Measurements from ENCODE around the gene MB21D2.

The MB21D2 gene

DNA sequence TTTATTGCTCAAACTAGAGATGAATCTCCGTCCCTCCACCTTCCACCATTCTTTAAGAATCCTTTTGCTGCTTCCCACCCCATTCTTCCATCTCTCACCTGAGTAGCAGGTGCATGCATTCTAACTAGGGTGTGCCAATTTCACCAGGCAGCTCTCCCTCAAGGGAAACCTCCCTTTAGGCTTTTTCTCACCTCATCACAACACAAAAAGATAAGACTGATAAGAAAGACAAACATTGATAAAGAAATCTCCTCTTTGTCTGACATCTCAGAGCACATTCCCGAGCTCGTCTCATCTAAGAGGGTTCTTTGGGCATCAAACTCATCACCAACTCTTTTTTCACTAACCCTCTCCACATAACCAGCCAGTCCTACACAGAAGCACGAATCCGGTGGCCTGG lies 23.0 kb downstream of the MB21D2 start:
- no peak for DNase-seq (ENCODE audit: insufficient read length, low spot score)
- no peak for FAIRE-seq

DNA sequence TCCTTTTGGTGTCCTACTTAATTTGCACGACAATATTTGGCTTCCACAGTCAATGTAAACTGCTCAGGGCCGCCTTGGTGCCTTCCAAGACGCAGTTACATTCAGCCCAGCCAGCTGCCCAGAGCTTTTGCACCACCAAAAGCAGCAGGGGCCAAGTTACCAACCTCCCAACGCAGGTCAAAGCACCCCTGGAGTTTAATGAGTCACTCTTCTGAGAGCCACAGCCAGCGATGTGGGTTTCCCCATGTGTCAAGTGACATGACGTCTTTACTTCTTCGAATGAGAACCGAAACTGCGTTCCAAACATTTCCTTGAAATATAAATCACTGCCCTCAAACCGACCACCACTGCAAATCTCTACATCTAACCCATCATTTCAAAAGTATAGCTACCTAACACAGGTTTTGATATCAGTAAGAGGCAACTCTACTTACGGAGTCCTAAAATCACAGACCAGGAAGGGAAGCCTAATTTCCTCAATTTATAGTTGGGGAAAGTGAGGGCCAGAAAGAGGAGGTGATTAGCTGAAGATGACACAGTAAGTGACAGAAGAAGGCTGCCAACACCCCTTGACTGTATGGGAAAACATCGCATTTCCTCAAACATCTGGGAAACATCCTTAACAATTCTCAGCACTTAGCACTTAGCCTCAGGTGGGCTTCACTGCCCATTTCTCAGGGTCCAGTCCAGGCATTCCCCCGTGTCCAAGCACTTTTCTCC lies 24.5 kb downstream of the MB21D2 start:
- peak; percentile 35 for DNase-seq (ENCODE audit: insufficient read length, low spot score)
- FAIRE-seq: no peak

DNA sequence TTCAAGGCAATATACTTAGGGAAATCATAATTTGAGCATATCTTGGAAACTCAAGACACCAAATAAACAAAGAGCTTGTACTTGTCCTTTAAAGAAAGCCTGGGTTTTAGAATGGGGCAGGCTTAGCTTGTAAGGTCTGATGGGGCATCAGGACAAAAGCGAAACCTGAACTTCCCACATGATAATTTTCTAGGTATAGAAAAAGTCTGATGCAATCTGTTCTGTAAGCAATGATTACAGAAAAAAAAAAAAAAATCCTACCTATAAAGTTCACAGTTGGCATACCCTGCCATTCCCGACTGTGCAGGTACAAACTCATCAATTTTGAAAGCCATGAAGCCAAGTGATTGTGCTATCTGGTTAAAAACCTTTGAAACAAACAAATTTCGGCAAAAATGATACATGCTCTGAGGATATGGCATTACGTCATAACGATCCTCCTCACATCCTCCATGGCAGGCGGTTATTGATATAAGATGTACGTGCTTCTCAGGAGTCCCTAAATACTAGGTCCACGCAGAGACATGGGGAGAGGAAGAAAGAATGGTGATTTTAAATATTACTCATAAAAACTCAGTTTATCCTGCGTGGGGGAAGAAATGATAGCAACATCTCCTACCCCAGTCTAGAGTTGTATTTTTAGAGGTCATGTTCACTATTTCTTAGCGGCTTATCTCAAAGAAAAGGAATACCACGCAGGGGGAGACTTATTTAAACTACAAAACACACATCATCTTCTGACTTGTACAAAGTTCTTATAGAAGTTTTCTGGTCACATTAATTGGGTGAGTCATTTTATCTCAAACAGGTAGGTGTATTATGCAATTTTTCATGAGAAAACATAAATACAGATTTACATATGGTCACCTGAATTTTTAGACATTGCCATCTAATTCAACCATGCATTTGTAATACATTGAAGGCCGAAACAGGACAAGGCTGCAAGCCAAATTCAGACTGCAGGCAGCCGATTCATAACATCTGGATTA lies 27.0 kb downstream of the MB21D2 start:
- FAIRE-seq: peak; percentile 11
- no peak for DNase-seq (ENCODE audit: insufficient read length, low spot score)

- FAIRE-seq: no peak
- DNase-seq (ENCODE audit: insufficient read length, low spot score): no peak
Measured at GRCh38 chr3:192889679-192890078, 28.0 kb downstream of the MB21D2 start.

DNA sequence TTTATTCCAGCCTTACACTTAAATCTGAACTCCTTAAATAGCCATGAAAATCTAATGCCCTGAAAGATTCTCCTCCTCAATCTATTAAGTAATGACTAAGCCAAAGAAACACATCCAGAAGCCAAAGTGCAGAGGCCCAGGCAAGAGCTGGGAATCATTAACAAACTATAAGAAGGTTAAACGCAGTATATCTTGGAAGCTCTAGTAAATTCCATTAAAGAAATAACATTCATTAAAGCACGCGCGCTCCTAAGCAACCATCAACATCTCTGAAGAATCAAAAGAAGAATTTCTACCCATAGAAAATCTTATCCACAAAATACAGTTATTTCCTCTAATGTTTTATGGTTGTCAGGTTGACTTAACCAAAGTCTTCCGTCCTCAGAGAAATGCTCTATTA lies 29.5 kb downstream of the MB21D2 start:
- FAIRE-seq: no peak
- no peak for DNase-seq (ENCODE audit: insufficient read length, low spot score)

- DNase-seq (ENCODE audit: insufficient read length, low spot score) (no peak), FAIRE-seq (no peak)
Measured at GRCh38 chr3:192887701-192888100, 30.0 kb downstream of the MB21D2 start.

- no peak for DNase-seq (ENCODE audit: insufficient read length, low spot score)
- FAIRE-seq: no peak
Measured at GRCh38 chr3:192887047-192887446, 30.6 kb downstream of the MB21D2 start.

DNA sequence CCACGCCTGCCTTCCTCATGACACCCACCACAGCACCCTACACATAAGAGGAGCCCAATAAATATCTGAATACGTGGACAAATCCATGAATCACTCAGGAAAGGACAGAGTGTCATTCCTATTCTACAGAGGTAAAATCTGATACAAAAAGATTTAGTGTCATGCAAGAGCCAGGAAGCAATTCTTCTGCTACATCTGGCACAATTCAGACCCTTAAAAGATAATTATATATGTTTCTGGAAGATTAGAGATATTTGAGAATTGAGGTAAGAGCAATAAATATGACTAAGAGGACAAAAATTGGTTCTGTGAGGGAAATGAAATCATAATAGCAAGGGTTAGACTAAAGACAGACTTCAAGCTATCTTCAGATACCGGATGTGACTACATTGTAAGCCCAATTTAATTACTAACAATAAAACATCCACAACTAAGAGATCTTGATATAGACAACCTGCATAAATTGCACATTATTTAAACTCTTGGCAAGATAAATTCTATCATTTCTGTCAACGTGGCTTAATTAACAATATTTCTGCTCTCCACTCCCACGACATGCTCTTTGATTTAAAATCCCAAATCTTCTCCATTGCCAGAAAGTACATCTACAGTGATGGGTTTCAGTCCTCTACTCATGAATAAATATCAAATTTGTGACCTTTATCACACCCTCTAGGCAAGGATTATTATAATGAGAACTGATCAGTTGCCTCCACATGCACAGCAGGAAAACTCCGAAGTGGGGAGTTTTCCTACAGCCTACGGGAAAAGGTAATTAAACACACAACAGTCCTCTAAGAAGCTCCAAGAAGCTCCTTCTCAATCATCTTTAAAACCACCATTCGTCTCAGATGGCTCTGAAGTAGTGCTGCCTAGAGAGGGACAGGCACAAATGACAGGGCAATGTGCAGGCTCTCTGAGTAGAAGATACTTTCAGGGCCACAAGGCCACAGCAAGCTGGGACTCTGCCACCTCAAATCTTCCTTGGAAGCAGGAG lies 32.6 kb downstream of the MB21D2 start:
- DNase-seq (ENCODE audit: insufficient read length, low spot score) (no peak), FAIRE-seq (no peak)

GRCh38 chr3:192883512-192883911 lies 34.1 kb downstream of the MB21D2 start:
- DNase-seq (ENCODE audit: insufficient read length, low spot score) (no peak), FAIRE-seq (no peak)

- DNase-seq (ENCODE audit: insufficient read length, low spot score) (no peak), FAIRE-seq (no peak)
Measured at GRCh38 chr3:192881159-192881786, 36.4 kb downstream of the MB21D2 start.

DNA sequence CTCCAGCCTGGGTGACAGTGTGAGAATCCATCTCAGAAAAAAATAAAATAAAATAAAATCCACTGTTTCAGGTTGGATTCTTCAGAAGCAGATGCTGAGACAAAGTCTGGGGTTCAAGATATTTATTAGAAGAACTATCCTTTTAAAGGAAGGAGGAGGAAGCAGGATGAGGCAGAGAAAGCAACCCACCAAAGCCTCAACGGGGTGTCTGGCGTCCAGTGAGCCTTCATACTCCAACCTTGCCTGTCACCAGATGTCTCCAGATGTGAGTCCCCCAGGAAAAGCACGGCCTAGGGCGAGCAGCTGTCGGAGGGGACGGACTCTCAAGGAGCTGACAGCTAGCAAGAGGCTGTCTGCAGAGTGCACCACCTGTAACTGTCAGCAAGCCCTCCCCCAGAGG lies 37.3 kb downstream of the MB21D2 start:
- DNase-seq (ENCODE audit: insufficient read length, low spot score) (no peak), FAIRE-seq (no peak)

- no peak for FAIRE-seq
- DNase-seq (ENCODE audit: insufficient read length, low spot score): no peak
Measured at GRCh38 chr3:192879346-192880031, 38.2 kb downstream of the MB21D2 start.

DNA sequence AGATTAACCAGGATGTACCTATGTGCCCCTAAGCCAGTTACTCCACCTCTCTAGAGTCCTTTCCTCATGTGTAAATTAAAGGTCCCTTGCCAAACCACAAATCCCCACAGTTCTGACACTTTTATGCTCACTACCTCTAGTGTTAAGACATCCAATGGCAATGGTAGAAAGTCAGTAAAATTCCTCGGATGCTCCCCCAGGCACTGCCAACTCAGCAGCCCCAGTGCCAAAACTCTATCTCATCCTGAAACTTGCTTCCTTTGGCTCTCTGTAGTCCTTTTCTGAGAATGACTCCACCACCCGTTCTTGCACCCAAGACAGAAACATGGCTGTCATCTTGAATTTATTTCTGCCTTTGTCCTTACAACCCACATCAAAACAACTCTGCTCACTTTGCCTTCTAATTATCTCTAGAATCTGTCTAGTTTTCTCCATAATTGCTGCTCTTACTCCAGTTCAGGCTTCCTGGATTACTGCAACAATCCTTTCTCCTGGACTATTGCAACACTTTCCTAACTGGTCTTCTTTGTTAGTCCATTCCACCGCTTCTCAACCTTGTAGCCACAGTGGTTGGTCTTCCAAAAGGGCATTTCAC lies 41.6 kb downstream of the MB21D2 start:
- no peak for DNase-seq (ENCODE audit: insufficient read length, low spot score)

GRCh38 chr3:192870822-192871221 lies 46.8 kb downstream of the MB21D2 start:
- FAIRE-seq: no peak
- DNase-seq (ENCODE audit: insufficient read length, low spot score): no peak

More for the DNA sequence above, 41.6 kb downstream of the MB21D2 start:
- FAIRE-seq: no peak

DNA sequence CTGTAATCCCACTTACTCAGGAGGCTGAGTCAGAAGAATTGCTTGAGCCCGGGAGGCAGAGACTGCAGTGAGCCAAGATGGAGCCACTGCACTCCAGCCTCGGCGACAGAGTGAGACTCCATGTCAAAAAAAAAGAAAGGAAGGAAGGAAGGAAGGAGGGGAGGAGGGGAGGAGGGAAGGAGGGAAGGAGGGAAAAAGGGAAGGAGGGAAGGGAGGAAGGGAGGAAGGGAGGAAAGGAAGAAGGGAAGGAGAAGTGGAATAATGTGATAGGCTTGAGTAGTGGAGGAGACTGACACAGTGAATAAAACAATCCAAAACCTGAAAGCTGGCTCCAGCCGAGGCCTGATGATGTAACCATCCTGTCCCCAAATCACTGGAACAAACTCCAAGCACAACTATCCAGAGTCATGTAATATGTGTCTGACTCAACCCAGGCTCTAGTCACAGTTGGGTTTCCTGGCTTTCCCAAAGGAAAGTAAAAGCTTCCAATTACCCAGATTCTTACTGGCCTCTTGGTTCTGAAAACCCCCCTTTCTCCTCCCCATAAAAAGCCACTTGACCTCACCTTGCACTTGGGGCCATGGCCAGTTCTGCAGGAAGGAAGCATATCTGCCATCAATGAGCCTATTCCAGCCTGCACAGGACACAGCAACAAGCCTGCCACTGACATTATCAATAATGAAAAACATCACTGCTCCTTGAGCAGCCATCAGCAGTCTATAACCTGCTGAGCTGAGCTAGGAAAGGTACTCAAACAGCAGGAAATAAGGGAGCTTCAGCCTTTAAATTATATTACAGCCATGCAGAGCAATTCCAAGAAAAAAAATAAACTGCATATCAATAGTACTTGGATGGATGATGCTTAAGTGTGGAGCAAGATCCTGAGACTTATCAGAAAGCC lies 48.3 kb downstream of the MB21D2 start:
- no peak for DNase-seq (ENCODE audit: insufficient read length, low spot score)
- no peak for FAIRE-seq

DNA sequence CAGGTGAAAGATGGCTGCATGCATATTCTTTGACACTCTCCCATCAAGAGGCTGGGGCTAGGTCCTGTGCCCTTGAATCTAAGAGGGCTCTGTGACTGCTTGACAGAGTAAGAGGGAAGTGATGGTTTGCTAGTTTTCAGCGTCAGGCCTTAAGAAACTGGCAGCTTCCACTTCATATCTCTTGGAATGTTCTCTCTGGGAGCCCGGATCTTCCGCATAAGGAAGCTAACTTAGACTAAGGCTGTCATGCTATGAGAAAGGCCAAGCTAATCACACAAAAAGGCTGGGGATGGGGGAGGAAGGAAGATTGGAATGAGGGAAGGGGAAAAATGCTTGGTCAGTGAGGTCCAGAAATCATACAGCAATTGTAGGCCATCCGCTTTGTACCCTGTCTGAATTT lies 50.0 kb downstream of the MB21D2 start:
- DNase-seq (ENCODE audit: insufficient read length, low spot score) (no peak), FAIRE-seq (no peak)

GRCh38 chr3:192866804-192867203 lies 50.9 kb downstream of the MB21D2 start:
- DNase-seq (ENCODE audit: insufficient read length, low spot score): no peak
- FAIRE-seq: no peak

GRCh38 chr3:192864941-192865340 lies 52.7 kb downstream of the MB21D2 start:
- no peak for FAIRE-seq
- DNase-seq (ENCODE audit: insufficient read length, low spot score): no peak

Data from GM19239 (cell line).